Suprapubic skin (tissue), 4 donors: ENCODE results near the gene MAPK13. TPM values are rescaled to one million over a fixed set of nuclear protein-coding genes. Genes with fewer than 3 reads are reported as not detected.
"Not testable (repeated sequence)": the region's sequence is repeated elsewhere in the genome, so short reads cannot be mapped to it uniquely, and the experiment has no call there.

Source experiments
- DNase-seq, 2 donors: peaks; one replicate each; pipeline ENCODE4 v3.0.0-alpha.2; 2019; ENCODE audit warnings: low spot score in 2 of 2
- H3K27ac ChIP-seq: fragments of 200-600 bp; sonication (generic); one replicate; pipeline ENCODE4 v1.5.1; 2019
- H3K27me3 ChIP-seq: fragments of 200-600 bp; sonication (generic); one replicate; pipeline ENCODE4 v1.5.1; 2019
- H3K36me3 ChIP-seq: fragments of 200-600 bp; sonication (generic); one replicate; pipeline ENCODE4 v1.5.1; 2019
- H3K4me1 ChIP-seq: fragments of 200-600 bp; sonication (generic); one replicate; pipeline ENCODE4 v1.5.1; 2019
- H3K4me3 ChIP-seq: fragments of 200-600 bp; sonication (generic); one replicate; pipeline ENCODE4 v1.5.1; 2019; ENCODE audit warnings: mild to moderate bottlenecking
- H3K9me3 ChIP-seq: fragments of 200-600 bp; sonication (generic); one replicate; pipeline ENCODE4 v1.5.1; 2019
- EP300 ChIP-seq: sonication (generic); formaldehyde crosslinking; IDR thresholded peaks from one replicate; pipeline ENCODE4 v1.6.1; 2017; ENCODE audit warnings: antibody characterized with exemption
- POLR2A ChIP-seq, 2 donors: fragments of 450-650 bp; IDR thresholded peaks; one replicate each; pipeline ENCODE4 v1.6.1; 2017; ENCODE audit warnings: antibody characterized with exemption in 2 of 2, mild to moderate bottlenecking in 2 of 2, moderate library complexity in 2 of 2
- POLR2AphosphoS5 ChIP-seq, 3 donors: sonication (generic); formaldehyde crosslinking; IDR thresholded peaks; one replicate each; pipeline ENCODE4 v1.6.1; 2017; ENCODE audit warnings: antibody characterized with exemption in 3 of 3
- WGBS: methylation state at CpG from one replicate; pipeline ENCODE4 v1.1.5; 2018; 5-methylcytosine and 5-hydroxymethylcytosine counted together
- total RNA-seq, 4 donors: library from RNA; depleted of rRNA; stranded (reverse); fragments of >200 nt; gene quantifications; one replicate each; pipeline ENCODE4 v1.1.0, GENCODE V29; 2016
- TF ChIP-seq, protein P1 (sequence below), 2 donors: fragments of 200-600 bp in 1 of 2; fragments of 450-650 bp in 1 of 2; sonication (generic) in 1 of 2; IDR thresholded peaks; one replicate each; pipeline ENCODE4 v1.5.1; 2016 to 2019; ENCODE audit warnings: antibody characterized with exemption in 2 of 2, mild to moderate bottlenecking in 1 of 2, moderate library complexity in 1 of 2

Gene MAPK13
- total RNA-seq, 4 donors from 2014 or later: 72.5 to 109 (median 105) TPM

- peak; percentile 9 to 44 for DNase-seq
- Histone ChIP-seq H3K9me3 (no peaks in the 10 kb centered on the region), H3K27me3 (no peaks in the 10 kb centered on the region), H3K4me3 (no peak overlapping the region), H3K36me3 (no peaks in the 10 kb centered on the region), H3K27ac (no peak overlapping the region), H3K4me1 (peaks cover 41% of the 10 kb centered on the region)
- 100% methylated on average over 2 of the region's 2 CpGs for WGBS
- TF ChIP-seq POLR2A (IDR thresholded peaks at IDR 0.05) (no peak), EP300 (no peak), POLR2AphosphoS5 (IDR thresholded peaks at IDR 0.05) (no peak)
- TF ChIP-seq, protein P1, sequence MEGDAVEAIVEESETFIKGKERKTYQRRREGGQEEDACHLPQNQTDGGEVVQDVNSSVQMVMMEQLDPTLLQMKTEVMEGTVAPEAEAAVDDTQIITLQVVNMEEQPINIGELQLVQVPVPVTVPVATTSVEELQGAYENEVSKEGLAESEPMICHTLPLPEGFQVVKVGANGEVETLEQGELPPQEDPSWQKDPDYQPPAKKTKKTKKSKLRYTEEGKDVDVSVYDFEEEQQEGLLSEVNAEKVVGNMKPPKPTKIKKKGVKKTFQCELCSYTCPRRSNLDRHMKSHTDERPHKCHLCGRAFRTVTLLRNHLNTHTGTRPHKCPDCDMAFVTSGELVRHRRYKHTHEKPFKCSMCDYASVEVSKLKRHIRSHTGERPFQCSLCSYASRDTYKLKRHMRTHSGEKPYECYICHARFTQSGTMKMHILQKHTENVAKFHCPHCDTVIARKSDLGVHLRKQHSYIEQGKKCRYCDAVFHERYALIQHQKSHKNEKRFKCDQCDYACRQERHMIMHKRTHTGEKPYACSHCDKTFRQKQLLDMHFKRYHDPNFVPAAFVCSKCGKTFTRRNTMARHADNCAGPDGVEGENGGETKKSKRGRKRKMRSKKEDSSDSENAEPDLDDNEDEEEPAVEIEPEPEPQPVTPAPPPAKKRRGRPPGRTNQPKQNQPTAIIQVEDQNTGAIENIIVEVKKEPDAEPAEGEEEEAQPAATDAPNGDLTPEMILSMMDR (IDR thresholded peaks at IDR 0.05): no peak
Measured at GRCh38 chr6:36126121-36126520, 4.2 kb upstream of the MAPK13 start.

GRCh38 chr6:36126553-36127458 lies 3.5 kb upstream of the MAPK13 start:
- Histone ChIP-seq H3K36me3 (no peaks in the 10 kb centered on the region), H3K4me1 (peaks cover 41% of the 10 kb centered on the region), H3K27me3 (no peaks in the 10 kb centered on the region), H3K4me3 (no peak overlapping the region), H3K9me3 (no peaks in the 10 kb centered on the region), H3K27ac (no peak overlapping the region)
- no peak for TF ChIP-seq POLR2A (IDR thresholded peaks at IDR 0.05)
- TF ChIP-seq, protein P1 (IDR thresholded peaks at IDR 0.05): no peak
- TF ChIP-seq EP300: no peak
- no peak for TF ChIP-seq POLR2AphosphoS5 (IDR thresholded peaks at IDR 0.05)
- DNase-seq: peak in 1 of 2 donors; percentile 34
- 69% methylated on average over 10 of the region's 10 CpGs for WGBS

DNA sequence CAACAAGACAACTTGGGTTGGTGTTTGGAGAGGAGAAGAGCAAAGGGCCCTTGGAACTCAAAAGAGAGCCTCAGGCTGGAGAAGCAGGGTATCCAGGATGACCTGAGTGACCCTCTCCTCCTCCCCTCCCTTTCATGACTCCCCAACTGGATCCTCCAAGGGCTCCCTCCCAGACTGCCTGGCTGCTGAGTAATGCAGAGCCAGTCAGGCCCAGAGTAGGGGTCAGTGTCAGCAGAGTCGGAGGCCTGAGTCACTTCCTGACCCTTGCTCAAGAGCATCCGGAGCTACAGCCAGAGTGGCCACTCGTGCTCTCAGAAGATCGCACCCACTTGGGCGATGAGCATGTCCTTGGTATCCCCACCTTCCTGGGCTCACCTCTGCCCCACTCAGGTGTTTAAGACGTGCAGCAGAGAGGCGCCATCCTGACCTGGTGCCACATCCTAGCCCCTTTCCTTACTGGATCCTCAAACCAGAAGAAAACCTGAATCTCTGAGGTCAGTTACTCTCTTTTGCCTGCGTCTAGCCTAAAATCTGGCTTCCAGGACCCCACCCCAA lies 2.8 kb upstream of the MAPK13 start:
- DNase-seq: peak in 1 of 2 donors; percentile 64
- WGBS: 96% methylated on average over 4 of the region's 8 CpGs
- no peak overlapping the region for H3K4me3 ChIP-seq
- H3K36me3 ChIP-seq: no peaks in the 10 kb centered on the region
- H3K27me3 ChIP-seq: no peaks in the 10 kb centered on the region
- H3K4me1 ChIP-seq: peaks cover 45% of the 10 kb centered on the region
- no peaks in the 10 kb centered on the region for H3K9me3 ChIP-seq
- H3K27ac ChIP-seq: no peak overlapping the region
- TF ChIP-seq POLR2A (IDR thresholded peaks at IDR 0.05) (no peak), EP300 (no peak), POLR2AphosphoS5 (IDR thresholded peaks at IDR 0.05) (no peak)
- TF ChIP-seq, protein P1 (IDR thresholded peaks at IDR 0.05): no peak

GRCh38 chr6:36128073-36128472 lies 2.2 kb upstream of the MAPK13 start:
- DNase-seq: peak in 1 of 2 donors; percentile 39
- Histone ChIP-seq H3K4me1 (peaks cover 48% of the 10 kb centered on the region), H3K36me3 (no peaks in the 10 kb centered on the region), H3K27ac (no peak overlapping the region), H3K4me3 (no peak overlapping the region), H3K27me3 (no peaks in the 10 kb centered on the region), H3K9me3 (no peaks in the 10 kb centered on the region)
- WGBS: 91% methylated on average over 3 of the region's 5 CpGs
- TF ChIP-seq, protein P1 (IDR thresholded peaks at IDR 0.05): no peak
- TF ChIP-seq POLR2A (IDR thresholded peaks at IDR 0.05) (no peak), POLR2AphosphoS5 (IDR thresholded peaks at IDR 0.05) (no peak), EP300 (no peak)

GRCh38 chr6:36128793-36129192 lies 1.5 kb upstream of the MAPK13 start:
- H3K9me3 ChIP-seq: no peaks in the 10 kb centered on the region
- no peaks in the 10 kb centered on the region for H3K36me3 ChIP-seq
- H3K27ac ChIP-seq: no peak overlapping the region
- no peak for TF ChIP-seq EP300
- TF ChIP-seq, protein P1 (IDR thresholded peaks at IDR 0.05): no peak
- TF ChIP-seq POLR2A (IDR thresholded peaks at IDR 0.05): no peak
- TF ChIP-seq POLR2AphosphoS5 (IDR thresholded peaks at IDR 0.05): no peak
- peak in 1 of 2 donors; percentile 55 for DNase-seq
- WGBS: 94% methylated on average over 3 of the region's 3 CpGs
- no peaks in the 10 kb centered on the region for H3K27me3 ChIP-seq
- peaks cover 48% of the 10 kb centered on the region for H3K4me1 ChIP-seq
- no peak overlapping the region for H3K4me3 ChIP-seq

DNA sequence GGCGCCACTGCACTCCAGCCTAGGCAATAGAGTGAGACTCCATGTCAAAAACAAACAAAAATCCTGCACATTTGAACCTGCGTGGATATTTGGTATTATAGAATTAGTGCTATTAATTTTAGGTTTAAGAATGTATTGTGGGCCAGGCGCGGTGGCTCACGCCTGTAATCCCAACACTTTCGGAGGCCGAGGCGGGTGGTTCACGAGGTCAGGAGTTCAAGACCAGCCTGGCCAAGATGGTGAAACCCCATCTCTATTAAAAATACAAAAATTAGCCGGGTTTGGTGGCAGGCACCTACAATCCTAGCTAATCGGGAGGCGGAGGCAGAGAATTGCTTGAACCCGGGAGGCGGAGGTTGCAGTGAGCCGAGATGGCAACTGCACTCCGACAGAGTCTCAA lies 979 bp upstream of the MAPK13 start:
- not testable (repeated sequence) for H3K27me3 ChIP-seq, H3K4me3 ChIP-seq, H3K27ac ChIP-seq, H3K36me3 ChIP-seq, H3K9me3 ChIP-seq
- WGBS: 87% methylated on average over 16 of the region's 16 CpGs
- peaks cover 45% of the 10 kb centered on the region for H3K4me1 ChIP-seq
- DNase-seq: peak in 1 of 2 donors; percentile 27
